GM12878 (cell line): Measurements from ENCODE around the gene WARS2. TPM values are rescaled to one million over a fixed set of nuclear protein-coding genes. Genes with fewer than 3 reads are reported as not detected.

Source experiments
- ATAC-seq: fragments of 200-7000 bp; cut with Tn5 transposase; 3 replicates; pipeline ENCODE4 v1.9.1; 2020; ENCODE audit warnings: mild to moderate bottlenecking, moderate library complexity
- BruUV-seq: library from RNA; stranded (reverse); fragments of 400-500 nt; replicated peaks from 2 replicates; lab custom pipeline; 2021; lab: Mats Ljungman, UMichigan
- CTCF ChIA-PET: fragments of 300-600 bp; sonication (Branson Sonifier 250); formaldehyde crosslinking; extraction: SDS; loops from one replicate; lab custom pipeline; 2021; ENCODE audit warnings: inconsistent platforms; lab: Yijun Ruan, JAX
- POLR2A ChIA-PET: fragments of 350-600 bp; formaldehyde crosslinking; extraction: SDS; loops from one replicate; lab custom pipeline; 2021; ENCODE audit warnings: inconsistent platforms; lab: Charles Lee
- RAD21 ChIA-PET: fragments of 300-600 bp; sonication (Branson Sonifier 250); formaldehyde crosslinking; loops from one replicate; lab custom pipeline; 2023; ENCODE audit warnings: antibody characterized with exemption; ENCODE audit not compliant: unreplicated experiment; lab: Charles Lee
- SMC1A ChIA-PET: fragments of 300-600 bp; sonication (Branson Sonifier 250); formaldehyde crosslinking; loops from one replicate; lab custom pipeline; 2023; ENCODE audit not compliant: unreplicated experiment, uncharacterized antibody; lab: Charles Lee
- DNase-seq: peaks from one replicate; pipeline ENCODE4 v3.0.0-alpha.2; 2011; ENCODE audit warnings: low read depth, low spot score
- FAIRE-seq: peaks from 3 replicates; lab custom pipeline; 2011; peaks lifted over from hg19 to GRCh38; lab: Jason Lieb, UNC
- H2AFZ ChIP-seq: 2 replicates; pipeline ENCODE4 v1.6.0; 2011; ENCODE audit warnings: low read depth, low read length, control low read depth; ENCODE audit not compliant: control insufficient read depth
- H3K27ac ChIP-seq: 2 replicates; pipeline ENCODE4 v1.5.1; 2011; ENCODE audit warnings: control low read depth; ENCODE audit not compliant: control insufficient read depth, insufficient read depth
- H3K27me3 ChIP-seq, 2 experiments: replicated peaks in 1 of 2; 2 replicates each; pipeline versions ENCODE4 v1.6.0 to v1.6.1; 2011; ENCODE audit warnings: low read length in 1 of 2; ENCODE audit not compliant: control insufficient read depth in 2 of 2, insufficient read depth in 2 of 2
- H3K36me3 ChIP-seq, 2 experiments: 2 replicates each; pipeline ENCODE4 v1.5.1; 2011; ENCODE audit warnings: low read length in 1 of 2; ENCODE audit not compliant: control insufficient read depth in 2 of 2, insufficient read depth in 2 of 2
- H3K4me1 ChIP-seq: 2 replicates; pipeline ENCODE4 v1.6.1; 2011; ENCODE audit warnings: mild to moderate bottlenecking, low read length, moderate library complexity, mixed read lengths; ENCODE audit not compliant: control insufficient read depth, insufficient read depth
- H3K4me2 ChIP-seq: 2 replicates; pipeline ENCODE4 v1.6.0; 2011; ENCODE audit warnings: control low read depth; ENCODE audit not compliant: control insufficient read depth, insufficient read depth
- H3K4me3 ChIP-seq: fragments of 200-600 bp; sonication (generic); 2 replicates; pipeline ENCODE4 v1.5.1; 2016
- H3K79me2 ChIP-seq: 2 replicates; pipeline ENCODE4 v1.6.0; 2011; ENCODE audit warnings: low read length; ENCODE audit not compliant: control insufficient read depth, insufficient read depth
- H3K9ac ChIP-seq: 2 replicates; pipeline ENCODE4 v1.8.0; 2011; ENCODE audit warnings: low read length, control low read depth, mixed read lengths; ENCODE audit not compliant: control insufficient read depth, insufficient read depth
- H3K9me3 ChIP-seq: replicated peaks from 3 replicates; pipeline ENCODE4 v1.5.1; 2011; ENCODE audit warnings: mild to moderate bottlenecking, low read length; ENCODE audit not compliant: control insufficient read depth, insufficient read depth
- H4K20me1 ChIP-seq: 2 replicates; pipeline ENCODE4 v1.6.0; 2011; ENCODE audit not compliant: control insufficient read depth, insufficient read depth
- CHD1 ChIP-seq: IDR thresholded peaks from 2 replicates; pipeline ENCODE4 v1.6.1; 2012; ENCODE audit warnings: low read depth, low read length, improper control_type of control experiment
- SPI1 ChIP-seq: IDR thresholded peaks from 2 replicates; pipeline ENCODE4 v1.6.1; 2011; ENCODE audit warnings: low read depth, mild to moderate bottlenecking, low read length, moderate library complexity, borderline replicate concordance; ENCODE audit not compliant: insufficient read depth
- STAT3 ChIP-seq: IDR thresholded peaks from 2 replicates; pipeline ENCODE4 v1.6.1; 2011; ENCODE audit warnings: low read depth, low read length, improper control_type of control experiment
- TCF3 ChIP-seq: IDR thresholded peaks from 2 replicates; pipeline ENCODE4 v1.6.1; 2012; ENCODE audit warnings: low read depth, mild to moderate bottlenecking, low read length, borderline replicate concordance; ENCODE audit not compliant: insufficient read depth
- WGBS: methylation state at CpG from one replicate; pipeline ENCODE4 v1.1.6; 2016; ENCODE audit warnings: low lambda C conversion rate; ENCODE audit not compliant: insufficient replicate concordance, insufficient coverage; ENCODE audit errors: missing lambda C conversion rate; 5-methylcytosine and 5-hydroxymethylcytosine counted together
- in situ Hi-C: fragments of 300-500 bp; cut with MboI; formaldehyde crosslinking; loops from 9 replicates; pipeline ENCODE4 v1.14.3; 2018; ENCODE audit warnings: mixed read lengths
- intact Hi-C: fragments of 100-400 bp; cut with micrococcal nuclease; formaldehyde crosslinking; loops from one replicate; pipeline ENCODE4 v1.14.2; 2022; ENCODE audit not compliant: unreplicated experiment
- polyA plus RNA-seq, 11 experiments: library from polyadenylated mRNA; depleted of rRNA in 4 of 11; unstranded in 6 of 11; stranded (reverse) in 5 of 11; fragments of >200 nt; fragmentation: Nextera tagmentation in 4 of 11; fragmentation: Illumina TruSeq in 1 of 11; extraction: Ambion mirVana in 4 of 11; extraction: Trizol in 1 of 11; gene quantifications; 1 replicate in 1 of 11; 2 replicates in 10 of 11; pipeline versions ENCODE4 v1.2.1 to v1.2.3, GENCODE V29; 2011 to 2016; ENCODE audit warnings: inconsistent platforms in 2 of 11, missing spikeins in 2 of 11, low read depth in 1 of 11
- total RNA-seq, 4 experiments: library from RNA; depleted of rRNA in 3 of 4; stranded (reverse); fragments of >200 nt in 3 of 4; fragmentation: Illumina TruSeq in 1 of 4; extraction: Trizol in 1 of 4; gene quantifications; 2 replicates each; pipeline versions ENCODE4 v1.2.1 to v1.2.3, GENCODE V29; 2013 to 2021

WARS2 gene
- total and polyA plus RNA-seq, 10 of the 15 experiments (the other 5 are each of a cell fraction or from before 2014, with no cell fraction given): 5.5 to 22.2 (median 14.4) TPM

DNA sequence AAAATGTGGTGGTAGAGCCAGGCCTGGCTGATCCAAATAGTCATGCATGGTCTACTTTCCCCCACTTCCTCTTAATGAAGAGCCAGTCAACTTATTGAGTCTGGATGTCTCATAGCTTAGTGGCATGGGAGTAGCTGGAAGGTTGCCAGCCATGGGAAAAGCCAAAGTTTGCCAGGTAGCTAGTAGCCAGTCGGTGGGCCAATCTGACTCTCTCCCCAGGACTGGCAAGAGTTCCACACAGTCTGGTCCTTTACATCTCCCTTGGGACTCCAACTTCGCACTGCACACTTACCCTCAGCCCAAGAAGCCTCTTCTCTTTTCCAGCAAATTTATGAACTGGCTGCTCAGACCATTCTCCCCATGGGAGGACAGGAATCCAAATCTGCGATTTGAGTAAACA lies 8.3 kb downstream of the WARS2 start:
- ATAC-seq: no peak
- no TSS peak for BruUV-seq
- intact Hi-C loops: loop anchor here (5.0 to 10.0 kb wide), 3 partner anchors 85 to 233 kb away; partner anchors contain the start of gene HAO2
- ChIA-PET POLR2A (no interaction called here), RAD21 (no interaction called here), SMC1A (no interaction called here), CTCF (no interaction called here)
- H3K36me3 ChIP-seq: no peaks in the 10 kb centered on the region
- no peak overlapping the region for H3K27ac ChIP-seq
- H3K9me3 ChIP-seq: no peaks in the 10 kb centered on the region
- H3K79me2 ChIP-seq: no peaks in the 10 kb centered on the region
- no peaks in the 10 kb centered on the region for H3K4me1 ChIP-seq
- no peaks in the 10 kb centered on the region for H3K27me3 ChIP-seq
- no peak for DNase-seq
- no peak overlapping the region for H2AFZ ChIP-seq
- no peak overlapping the region for H3K4me3 ChIP-seq
- FAIRE-seq: no peak
- WGBS: 96% methylated on average over 3 of the region's 3 CpGs
- no peaks in the 10 kb centered on the region for H4K20me1 ChIP-seq
- in situ Hi-C loops: no loop called here
- H3K9ac ChIP-seq: no peak overlapping the region
- peak; percentile 37; the same call in 1 of the 2 replicates for TF ChIP-seq SPI1
- TF ChIP-seq CHD1: no peak
- no peak overlapping the region for H3K4me2 ChIP-seq

DNA sequence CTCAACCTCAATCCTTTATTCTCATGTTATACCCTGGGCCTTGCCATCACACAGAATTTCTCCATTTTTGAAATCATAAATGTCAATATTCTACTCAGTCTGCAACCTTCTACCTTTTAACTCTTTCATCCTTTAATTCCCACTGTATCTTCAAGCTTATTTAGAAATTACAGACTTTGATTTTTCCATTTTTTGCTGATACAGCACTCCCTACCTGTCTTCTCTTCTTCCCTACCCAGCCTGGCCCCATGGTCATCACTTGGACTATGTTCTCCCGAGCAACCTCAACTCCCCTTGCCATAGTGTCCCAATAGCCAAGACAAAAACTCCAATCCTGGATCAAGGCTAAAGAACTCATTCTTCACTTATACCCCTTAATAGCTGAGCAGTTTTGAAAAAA lies 14.6 kb downstream of the WARS2 start:
- POLR2A ChIA-PET: no interaction called here

More for the DNA sequence above, 14.6 kb downstream of the WARS2 start:
- ChIA-PET RAD21 (no interaction called here), SMC1A (interaction anchor here (0.6 to 1.7 kb wide), 3 partner anchors 8 to 728 kb away, joined by 3 to 6 read pairs (median 3); no protein-coding TSS in a partner anchor), CTCF (interaction anchor here (0.7 kb wide), 1 partner anchor 23 kb away, joined by 3 read pairs; no protein-coding TSS in a partner anchor)
- Histone ChIP-seq H3K27me3 (no peaks in the 10 kb centered on the region), H3K27ac (no peak overlapping the region), H3K9me3 (no peaks in the 10 kb centered on the region), H3K4me2 (no peak overlapping the region), H3K9ac (no peak overlapping the region), H3K79me2 (no peaks in the 10 kb centered on the region), H3K36me3 (no peaks in the 10 kb centered on the region), H2AFZ (no peak overlapping the region), H3K4me3 (no peak overlapping the region), H3K4me1 (no peaks in the 10 kb centered on the region), H4K20me1 (no peaks in the 10 kb centered on the region)
- BruUV-seq: no TSS peak
- in situ Hi-C loops: no loop called here
- DNase-seq: no peak
- no peak for FAIRE-seq
- WGBS: 85% methylated on average over 1 of the region's 1 CpG
- intact Hi-C loops: no loop called here
- ATAC-seq: no peak
- TF ChIP-seq TCF3: no peak
- TF ChIP-seq STAT3: no peak
